Neural cell (in vitro differentiated cells): ENCODE measurements around the gene AIFM2. TPM values are rescaled to one million over a fixed set of nuclear protein-coding genes. Genes with fewer than 3 reads are reported as not detected.

Source experiments
- H2AFZ ChIP-seq: fragments of 200-600, 300-800 bp; sonication (generic), shearing (Covaris generic); 2 replicates; pipeline ENCODE4 v1.6.0; 2014; ENCODE audit warnings: low read depth, mild to moderate bottlenecking, antibody characterized with exemption, low read length, moderate library complexity
- H3F3A ChIP-seq: fragments of 200-600 bp; shearing (Covaris generic); 2 replicates; pipeline ENCODE4 v1.6.1; 2016; ENCODE audit warnings: mild to moderate bottlenecking, moderate library complexity, mixed read lengths, antibody characterized with exemption, low read length; ENCODE audit not compliant: insufficient read depth, poor library complexity, severe bottlenecking
- H3K27ac ChIP-seq: fragments of 200-600, 300-800 bp; sonication (generic), shearing (Covaris generic); 2 replicates; pipeline ENCODE4 v1.5.1; 2014; ENCODE audit warnings: mild to moderate bottlenecking, low read length, moderate library complexity
- H3K27me3 ChIP-seq: fragments of 300-800, 200-600 bp; sonication (generic), shearing (Covaris generic); 2 replicates; pipeline ENCODE4 v1.6.0; 2014; ENCODE audit warnings: mild to moderate bottlenecking, low read depth, low read length, moderate library complexity; ENCODE audit not compliant: insufficient read depth
- H3K36me3 ChIP-seq: fragments of 300-800, 200-600 bp; sonication (generic), shearing (Covaris generic); 2 replicates; pipeline ENCODE4 v1.5.1; 2014; ENCODE audit warnings: mild to moderate bottlenecking, antibody characterized with exemption, low read length, moderate library complexity; ENCODE audit not compliant: insufficient read depth
- H3K4me2 ChIP-seq: fragments of 300-800, 200-600 bp; sonication (generic), shearing (Covaris generic); 2 replicates; pipeline ENCODE4 v1.6.0; 2014; ENCODE audit warnings: mild to moderate bottlenecking, low read length
- H3K4me3 ChIP-seq: fragments of 300-800, 200-600 bp; sonication (generic), shearing (Covaris generic); 2 replicates; pipeline ENCODE4 v1.5.1; 2014; ENCODE audit warnings: mild to moderate bottlenecking, low read length, moderate library complexity
- H3K79me2 ChIP-seq: fragments of 200-600 bp; shearing (Covaris generic); replicated peaks from 2 replicates; pipeline ENCODE4 v1.6.0; 2014; ENCODE audit warnings: mild to moderate bottlenecking, low read length, moderate library complexity; ENCODE audit not compliant: insufficient read depth
- H3K9ac ChIP-seq: fragments of 300-800, 200-600 bp; sonication (generic), shearing (Covaris generic); 2 replicates; pipeline ENCODE4 v1.6.1; 2016; ENCODE audit warnings: mild to moderate bottlenecking, low read length, mixed read lengths
- H3K9me2 ChIP-seq: fragments of 200-600 bp; shearing (Covaris generic); 2 replicates; pipeline ENCODE4 v1.6.1; 2016; ENCODE audit warnings: mild to moderate bottlenecking, low read length, mixed read lengths; ENCODE audit not compliant: insufficient read depth
- H3K9me3 ChIP-seq: fragments of 200-600, 300-800 bp; sonication (generic), shearing (Covaris generic); 2 replicates; pipeline ENCODE4 v1.6.1; 2016; ENCODE audit warnings: mild to moderate bottlenecking, mixed run types, low read length, moderate library complexity, mixed read lengths
- H4K20me1 ChIP-seq: fragments of 200-600 bp; shearing (Covaris generic); 2 replicates; pipeline ENCODE4 v1.6.1; 2016; ENCODE audit warnings: mild to moderate bottlenecking, mixed run types; ENCODE audit not compliant: insufficient read depth
- CTCF ChIP-seq: fragments of 450-650 bp; IDR thresholded peaks from 2 replicates; pipeline ENCODE4 v1.5.1; 2014; ENCODE audit warnings: antibody characterized with exemption, mild to moderate bottlenecking, moderate library complexity; ENCODE audit not compliant: poor library complexity, severe bottlenecking
- EP300 ChIP-seq: fragments of 450-650 bp; conservative IDR thresholded peaks from 2 replicates; pipeline ENCODE4 v1.6.1; 2014; ENCODE audit warnings: antibody characterized with exemption, mild to moderate bottlenecking, moderate library complexity; ENCODE audit not compliant: poor library complexity, severe bottlenecking
- EZH2 ChIP-seq: fragments of 200-600, 300-800 bp; shearing (Covaris generic), sonication (generic); IDR thresholded peaks from 2 replicates; pipeline ENCODE4 v1.6.1; 2014; ENCODE audit warnings: antibody characterized with exemption, low read length, borderline replicate concordance, mild to moderate bottlenecking; ENCODE audit not compliant: insufficient read depth, poor library complexity, severe bottlenecking
- MXI1 ChIP-seq: fragments of 450-650 bp; conservative IDR thresholded peaks from 2 replicates; pipeline ENCODE4 v1.6.1; 2014; ENCODE audit warnings: antibody characterized with exemption, mild to moderate bottlenecking; ENCODE audit not compliant: poor library complexity, severe bottlenecking
- POLR2AphosphoS5 ChIP-seq: IDR thresholded peaks from 2 replicates; pipeline ENCODE4 v1.6.1; 2012
- RAD21 ChIP-seq: fragments of 450-650 bp; conservative IDR thresholded peaks from 2 replicates; pipeline ENCODE4 v1.6.1; 2014; ENCODE audit warnings: antibody characterized with exemption, mild to moderate bottlenecking, moderate library complexity
- SMC3 ChIP-seq: fragments of 450-650 bp; conservative IDR thresholded peaks from 2 replicates; pipeline ENCODE4 v1.6.1; 2014; ENCODE audit warnings: antibody characterized with exemption, mild to moderate bottlenecking, moderate library complexity; ENCODE audit not compliant: poor library complexity
- TAF1 ChIP-seq: IDR thresholded peaks from 2 replicates; pipeline ENCODE4 v1.6.1; 2012; ENCODE audit warnings: low read depth
- polyA plus RNA-seq: library from polyadenylated mRNA; depleted of rRNA; stranded (reverse); fragments of >200 nt; gene quantifications from 2 replicates; pipeline ENCODE4 v1.2.3, GENCODE V29; 2014
- TF ChIP-seq, protein P1 (sequence below): IDR thresholded peaks from 2 replicates; pipeline ENCODE4 v1.6.1; 2012; ENCODE audit warnings: borderline replicate concordance

The AIFM2 gene
- polyA plus RNA-seq, 1 donor from 2014 or later = 0.78 TPM

DNA sequence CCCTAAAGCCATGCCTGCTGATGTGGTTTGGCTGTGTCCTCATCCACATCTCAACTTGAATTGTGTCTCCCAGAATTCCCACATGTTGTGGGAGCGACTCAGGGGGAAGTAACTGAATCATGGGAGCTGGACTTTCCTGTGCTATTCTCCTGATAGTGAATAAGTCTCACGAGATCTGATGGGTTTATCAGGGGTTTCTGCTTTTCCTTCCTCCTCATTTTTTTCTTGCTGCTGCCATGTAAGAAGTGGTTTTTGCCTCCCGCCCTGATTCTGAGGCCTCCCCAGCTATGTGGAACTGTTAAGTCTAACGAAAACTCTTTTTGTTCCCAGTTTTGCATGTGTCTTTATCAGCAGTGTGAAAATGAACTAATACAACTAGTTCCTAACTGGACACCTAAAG lies 68.1 kb downstream of the AIFM2 start:
- TF ChIP-seq MXI1 (no peak), POLR2AphosphoS5 (no peak), TAF1 (no peak), SMC3 (no peak), RAD21 (no peak), EP300 (no peak), CTCF (no peak), EZH2 (no peak)
- TF ChIP-seq, protein P1, sequence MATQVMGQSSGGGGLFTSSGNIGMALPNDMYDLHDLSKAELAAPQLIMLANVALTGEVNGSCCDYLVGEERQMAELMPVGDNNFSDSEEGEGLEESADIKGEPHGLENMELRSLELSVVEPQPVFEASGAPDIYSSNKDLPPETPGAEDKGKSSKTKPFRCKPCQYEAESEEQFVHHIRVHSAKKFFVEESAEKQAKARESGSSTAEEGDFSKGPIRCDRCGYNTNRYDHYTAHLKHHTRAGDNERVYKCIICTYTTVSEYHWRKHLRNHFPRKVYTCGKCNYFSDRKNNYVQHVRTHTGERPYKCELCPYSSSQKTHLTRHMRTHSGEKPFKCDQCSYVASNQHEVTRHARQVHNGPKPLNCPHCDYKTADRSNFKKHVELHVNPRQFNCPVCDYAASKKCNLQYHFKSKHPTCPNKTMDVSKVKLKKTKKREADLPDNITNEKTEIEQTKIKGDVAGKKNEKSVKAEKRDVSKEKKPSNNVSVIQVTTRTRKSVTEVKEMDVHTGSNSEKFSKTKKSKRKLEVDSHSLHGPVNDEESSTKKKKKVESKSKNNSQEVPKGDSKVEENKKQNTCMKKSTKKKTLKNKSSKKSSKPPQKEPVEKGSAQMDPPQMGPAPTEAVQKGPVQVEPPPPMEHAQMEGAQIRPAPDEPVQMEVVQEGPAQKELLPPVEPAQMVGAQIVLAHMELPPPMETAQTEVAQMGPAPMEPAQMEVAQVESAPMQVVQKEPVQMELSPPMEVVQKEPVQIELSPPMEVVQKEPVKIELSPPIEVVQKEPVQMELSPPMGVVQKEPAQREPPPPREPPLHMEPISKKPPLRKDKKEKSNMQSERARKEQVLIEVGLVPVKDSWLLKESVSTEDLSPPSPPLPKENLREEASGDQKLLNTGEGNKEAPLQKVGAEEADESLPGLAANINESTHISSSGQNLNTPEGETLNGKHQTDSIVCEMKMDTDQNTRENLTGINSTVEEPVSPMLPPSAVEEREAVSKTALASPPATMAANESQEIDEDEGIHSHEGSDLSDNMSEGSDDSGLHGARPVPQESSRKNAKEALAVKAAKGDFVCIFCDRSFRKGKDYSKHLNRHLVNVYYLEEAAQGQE = no peak
- Histone ChIP-seq H2AFZ (no peak overlapping the region), H3K9ac (no peak overlapping the region), H3K9me2 (no peaks in the 10 kb centered on the region), H3K9me3 (no peaks in the 10 kb centered on the region), H3K27ac (no peak overlapping the region), H3F3A (no peaks in the 10 kb centered on the region), H3K4me3 (no peak overlapping the region), H3K4me2 (no peak overlapping the region), H3K36me3 (peaks cover 10% of the 10 kb centered on the region), H4K20me1 (no peaks in the 10 kb centered on the region), H3K79me2 (peaks cover 80% of the 10 kb centered on the region), H3K27me3 (no peaks in the 10 kb centered on the region)

GRCh38 chr10:70063418-70064098 lies 69.1 kb downstream of the AIFM2 start:
- Histone ChIP-seq H3K9ac (no peak overlapping the region), H3F3A (no peaks in the 10 kb centered on the region), H3K4me3 (no peak overlapping the region), H3K27ac (no peak overlapping the region), H3K4me2 (no peak overlapping the region), H4K20me1 (no peaks in the 10 kb centered on the region), H2AFZ (no peak overlapping the region), H3K79me2 (peaks cover 80% of the 10 kb centered on the region), H3K9me3 (no peaks in the 10 kb centered on the region), H3K36me3 (peaks cover 10% of the 10 kb centered on the region), H3K9me2 (no peaks in the 10 kb centered on the region), H3K27me3 (no peaks in the 10 kb centered on the region)
- no peak for TF ChIP-seq POLR2AphosphoS5
- TF ChIP-seq SMC3 = no peak
- TF ChIP-seq TAF1 = no peak
- no peak for TF ChIP-seq EP300
- no peak for TF ChIP-seq RAD21
- TF ChIP-seq, protein P1 = no peak
- TF ChIP-seq MXI1 = no peak
- TF ChIP-seq EZH2 = no peak
- no peak for TF ChIP-seq CTCF
